ENCODE results near the gene SPATC1L. TPM values are rescaled to one million over a fixed set of nuclear protein-coding genes. Genes with fewer than 3 reads are reported as not detected.
"Not testable (repeated sequence)": the region's sequence is repeated elsewhere in the genome, so short reads cannot be mapped to it uniquely, and the experiment has no call there.

SPATC1L gene
- total RNA-seq, 1 donor from 2014 or later, result 8.6 TPM

DNA sequence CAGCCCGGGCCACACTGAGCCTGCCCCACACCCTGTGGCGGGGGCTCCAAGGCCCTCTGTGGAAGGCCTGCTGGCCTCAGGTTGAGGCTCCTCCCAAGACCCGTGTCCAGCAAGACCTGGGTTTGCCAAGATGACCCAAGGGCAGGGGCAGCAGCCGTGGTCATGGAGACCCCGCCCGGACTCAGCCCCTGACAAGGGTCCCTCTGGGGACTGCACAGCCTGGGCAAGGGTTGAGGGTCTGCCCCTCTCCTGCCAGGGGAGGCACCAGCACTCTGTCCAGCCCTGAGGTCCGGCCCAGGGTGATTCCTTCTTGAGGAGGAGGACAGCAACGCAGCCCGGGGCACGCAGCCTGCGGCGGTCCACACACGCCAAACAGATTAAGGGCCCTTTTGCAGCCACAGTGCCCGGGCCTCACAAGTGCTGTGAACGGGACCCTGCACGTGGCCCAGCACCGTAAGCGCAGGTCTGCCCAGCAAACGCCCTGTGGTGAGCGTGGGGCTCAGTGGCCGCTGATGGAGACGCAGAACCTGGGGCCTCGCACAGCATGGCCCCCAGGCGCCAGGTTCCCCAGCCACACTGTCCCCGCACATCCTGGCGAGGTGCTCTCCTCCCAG is 3.4 kb downstream of the SPATC1L start:
- TF ChIP-seq, protein P1, sequence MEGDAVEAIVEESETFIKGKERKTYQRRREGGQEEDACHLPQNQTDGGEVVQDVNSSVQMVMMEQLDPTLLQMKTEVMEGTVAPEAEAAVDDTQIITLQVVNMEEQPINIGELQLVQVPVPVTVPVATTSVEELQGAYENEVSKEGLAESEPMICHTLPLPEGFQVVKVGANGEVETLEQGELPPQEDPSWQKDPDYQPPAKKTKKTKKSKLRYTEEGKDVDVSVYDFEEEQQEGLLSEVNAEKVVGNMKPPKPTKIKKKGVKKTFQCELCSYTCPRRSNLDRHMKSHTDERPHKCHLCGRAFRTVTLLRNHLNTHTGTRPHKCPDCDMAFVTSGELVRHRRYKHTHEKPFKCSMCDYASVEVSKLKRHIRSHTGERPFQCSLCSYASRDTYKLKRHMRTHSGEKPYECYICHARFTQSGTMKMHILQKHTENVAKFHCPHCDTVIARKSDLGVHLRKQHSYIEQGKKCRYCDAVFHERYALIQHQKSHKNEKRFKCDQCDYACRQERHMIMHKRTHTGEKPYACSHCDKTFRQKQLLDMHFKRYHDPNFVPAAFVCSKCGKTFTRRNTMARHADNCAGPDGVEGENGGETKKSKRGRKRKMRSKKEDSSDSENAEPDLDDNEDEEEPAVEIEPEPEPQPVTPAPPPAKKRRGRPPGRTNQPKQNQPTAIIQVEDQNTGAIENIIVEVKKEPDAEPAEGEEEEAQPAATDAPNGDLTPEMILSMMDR (IDR thresholded peaks at IDR 0.05), result no peak
- DNase-seq (no peak), ATAC-seq (no peak)
- H3K9me3 ChIP-seq, result no peaks in the 10 kb centered on the region
- intact Hi-C loops (cut with DNase I), result no loop called here
- H3K4me1 ChIP-seq, result no peaks in the 10 kb centered on the region
- H3K27me3 ChIP-seq (ENCODE audit: low read depth), result no peaks in the 10 kb centered on the region
- no peaks in the 10 kb centered on the region for H3K36me3 ChIP-seq
- H3K4me3 ChIP-seq, result no peak overlapping the region
- no peak overlapping the region for H3K27ac ChIP-seq

DNA sequence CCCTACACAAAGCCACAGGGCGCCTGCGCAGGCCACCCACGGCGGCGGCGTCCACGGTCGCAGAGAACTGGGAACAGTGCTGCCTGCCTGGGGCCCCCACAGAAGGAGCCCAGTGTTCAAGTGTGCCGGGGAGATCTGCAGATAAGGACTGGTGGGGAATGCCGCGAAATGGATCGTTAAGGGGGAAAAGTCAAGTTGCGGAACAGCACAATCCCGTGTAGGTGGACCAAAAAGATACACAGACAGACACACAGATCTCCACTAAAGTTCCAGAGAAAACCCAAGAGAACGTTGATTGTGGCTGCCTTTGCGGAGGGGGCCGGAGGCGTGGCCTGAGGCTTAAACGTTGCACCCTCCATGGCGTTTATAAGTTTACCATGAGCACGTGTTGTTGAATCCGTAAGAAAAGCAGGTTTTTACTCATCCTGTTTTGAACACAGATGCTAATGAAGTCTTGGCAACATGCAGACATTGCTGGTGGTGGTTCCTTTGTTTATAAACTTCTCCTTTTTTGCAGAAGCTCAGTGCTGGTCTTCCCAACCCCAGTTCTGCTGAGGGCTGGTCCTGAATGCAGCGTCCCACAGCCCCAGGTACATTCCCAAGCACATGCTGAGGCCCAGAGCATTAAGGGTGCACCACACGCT is 4.1 kb downstream of the SPATC1L start:
- intact Hi-C loops (cut with DNase I), result no loop called here
- Histone ChIP-seq H3K27ac (no peak overlapping the region), H3K9me3 (no peaks in the 10 kb centered on the region), H3K4me1 (no peaks in the 10 kb centered on the region), H3K27me3 (ENCODE audit: low read depth) (no peaks in the 10 kb centered on the region), H3K36me3 (no peaks in the 10 kb centered on the region), H3K4me3 (no peak overlapping the region)
- TF ChIP-seq, protein P1 (IDR thresholded peaks at IDR 0.05), result no peak
- ATAC-seq, result no peak
- no peak for DNase-seq

DNA sequence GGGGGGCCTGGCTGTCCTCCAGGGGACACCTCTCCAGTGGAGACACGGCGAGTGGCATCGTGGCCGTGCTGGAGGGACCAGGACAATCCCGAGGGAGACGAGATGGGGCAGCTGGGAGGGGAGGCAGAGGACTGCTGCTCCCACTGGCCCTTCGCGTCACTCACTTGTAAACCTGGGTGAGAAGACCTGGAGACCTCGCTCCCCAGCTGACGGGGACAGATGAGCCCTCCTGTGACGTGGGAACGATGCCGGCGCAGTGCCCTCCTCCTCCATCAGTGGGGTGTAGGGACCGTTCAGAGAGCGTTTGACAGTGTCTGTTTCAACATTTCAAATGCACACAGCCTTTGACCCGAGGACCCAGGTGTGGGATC is 4.6 kb downstream of the SPATC1L start:
- TF ChIP-seq, protein P1 (IDR thresholded peaks at IDR 0.05), result no peak
- Histone ChIP-seq H3K27me3 (ENCODE audit: low read depth) (no peaks in the 10 kb centered on the region), H3K4me3 (no peak overlapping the region), H3K36me3 (no peaks in the 10 kb centered on the region), H3K27ac (no peak overlapping the region), H3K4me1 (no peaks in the 10 kb centered on the region), H3K9me3 (no peaks in the 10 kb centered on the region)
- ATAC-seq (no peak), DNase-seq (no peak)
- intact Hi-C loops (cut with DNase I), result no loop called here

DNA sequence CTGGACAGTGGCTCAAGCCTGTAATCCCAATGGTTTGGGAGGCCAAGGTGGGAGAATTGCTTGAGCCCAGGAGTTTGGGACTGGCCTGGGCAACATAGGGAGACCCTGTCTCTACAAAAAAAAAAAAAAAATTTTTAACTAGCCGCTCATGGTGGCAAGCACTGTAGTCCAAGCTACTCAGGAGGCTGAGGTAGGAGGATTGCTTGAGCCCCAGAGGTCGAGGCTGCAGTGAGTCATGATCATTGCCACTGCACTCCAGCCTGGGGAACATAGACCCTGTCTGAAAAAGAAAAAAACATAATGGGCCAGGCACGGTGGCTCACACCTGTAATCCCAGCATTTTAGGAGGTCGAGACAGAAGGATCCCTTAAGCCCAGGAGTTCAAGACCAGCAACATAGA is 5.3 kb downstream of the SPATC1L start:
- no peaks in the 10 kb centered on the region for H3K27me3 ChIP-seq (ENCODE audit: low read depth)
- TF ChIP-seq, protein P1 (IDR thresholded peaks at IDR 0.05), result no peak
- no peaks in the 10 kb centered on the region for H3K4me1 ChIP-seq
- no peak overlapping the region for H3K4me3 ChIP-seq
- ATAC-seq (no peak), DNase-seq (no peak)
- no peak overlapping the region for H3K27ac ChIP-seq
- intact Hi-C loops (cut with DNase I), result no loop called here
- no peaks in the 10 kb centered on the region for H3K9me3 ChIP-seq
- H3K36me3 ChIP-seq, result no peaks in the 10 kb centered on the region

DNA sequence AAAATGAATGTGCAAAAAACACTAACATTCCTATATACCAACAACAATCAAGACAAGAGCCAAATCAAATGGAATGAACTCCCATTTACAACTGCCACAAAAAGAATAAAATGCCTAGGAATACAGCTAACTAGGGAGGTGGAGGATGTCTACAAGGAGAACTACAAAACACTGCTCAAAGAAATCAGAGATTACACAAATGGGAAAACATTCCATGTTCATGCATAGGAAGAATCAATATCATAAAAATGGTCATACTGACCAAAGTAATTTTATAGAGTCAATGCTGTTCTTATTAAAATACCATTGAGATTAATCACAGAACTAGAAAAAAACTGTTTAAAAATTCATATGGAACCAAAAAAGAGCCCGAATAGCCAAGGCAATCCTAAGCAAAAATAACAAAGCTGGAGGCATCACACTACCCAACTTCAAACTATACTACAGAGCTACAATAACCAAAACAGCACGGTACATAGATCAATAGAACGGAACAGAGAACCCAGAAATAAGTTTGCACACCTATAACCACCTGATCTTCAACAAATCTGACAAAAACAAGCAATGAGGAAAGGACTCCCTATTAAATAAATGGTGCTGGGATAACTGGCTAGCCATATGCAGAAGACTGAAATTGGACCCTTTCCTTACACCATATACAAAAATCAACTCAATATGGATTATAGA is 7.7 kb downstream of the SPATC1L start:
- ATAC-seq; H3K27ac ChIP-seq; H3K4me1 ChIP-seq; H3K9me3 ChIP-seq; intact Hi-C loops (cut with DNase I); H3K36me3 ChIP-seq; H3K4me3 ChIP-seq; H3K27me3 ChIP-seq (ENCODE audit: low read depth); DNase-seq: not testable (repeated sequence)

DNA sequence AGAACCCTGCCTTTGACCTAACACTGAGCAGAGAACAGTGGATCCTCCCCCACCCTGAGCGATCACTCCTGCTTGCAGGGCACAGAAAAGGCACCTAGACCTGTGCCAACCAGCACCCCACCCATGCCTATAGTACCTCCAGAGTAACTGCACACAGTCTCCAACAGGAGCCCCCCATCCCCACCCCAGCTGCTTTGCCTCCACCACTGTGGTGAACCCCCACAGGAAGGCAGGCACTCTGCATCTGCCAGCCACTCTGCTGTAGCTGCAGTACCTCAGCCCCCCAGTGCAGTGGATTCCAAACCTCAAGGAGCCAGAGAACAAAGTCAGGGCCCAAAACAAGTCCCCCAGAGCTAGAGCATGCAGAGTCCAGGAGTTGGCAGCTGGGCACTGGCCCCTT is 10.7 kb downstream of the SPATC1L start:
- H3K27me3 ChIP-seq (ENCODE audit: low read depth), result no peaks in the 10 kb centered on the region
- no peaks in the 10 kb centered on the region for H3K36me3 ChIP-seq
- no peak overlapping the region for H3K4me3 ChIP-seq
- TF ChIP-seq, protein P1 (IDR thresholded peaks at IDR 0.05), result no peak
- no peak for DNase-seq
- no peak for ATAC-seq
- intact Hi-C loops (cut with DNase I), result no loop called here
- no peak overlapping the region for H3K27ac ChIP-seq
- no peaks in the 10 kb centered on the region for H3K4me1 ChIP-seq
- H3K9me3 ChIP-seq, result no peaks in the 10 kb centered on the region

Measured in lower lobe of right lung (tissue), 2 donors.